RPMI8226 (cell line): ENCODE measurements around the gene SPAG4.
A peak's percentile ranks its signal among the peaks of the same experiment; 100 is the strongest.

Experiments
- DNase-seq: peaks from one replicate; pipeline ENCODE4 v3.0.0-alpha.2; 2015

SPAG4 gene, protein sequence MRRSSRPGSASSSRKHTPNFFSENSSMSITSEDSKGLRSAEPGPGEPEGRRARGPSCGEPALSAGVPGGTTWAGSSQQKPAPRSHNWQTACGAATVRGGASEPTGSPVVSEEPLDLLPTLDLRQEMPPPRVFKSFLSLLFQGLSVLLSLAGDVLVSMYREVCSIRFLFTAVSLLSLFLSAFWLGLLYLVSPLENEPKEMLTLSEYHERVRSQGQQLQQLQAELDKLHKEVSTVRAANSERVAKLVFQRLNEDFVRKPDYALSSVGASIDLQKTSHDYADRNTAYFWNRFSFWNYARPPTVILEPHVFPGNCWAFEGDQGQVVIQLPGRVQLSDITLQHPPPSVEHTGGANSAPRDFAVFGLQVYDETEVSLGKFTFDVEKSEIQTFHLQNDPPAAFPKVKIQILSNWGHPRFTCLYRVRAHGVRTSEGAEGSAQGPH

DNA sequence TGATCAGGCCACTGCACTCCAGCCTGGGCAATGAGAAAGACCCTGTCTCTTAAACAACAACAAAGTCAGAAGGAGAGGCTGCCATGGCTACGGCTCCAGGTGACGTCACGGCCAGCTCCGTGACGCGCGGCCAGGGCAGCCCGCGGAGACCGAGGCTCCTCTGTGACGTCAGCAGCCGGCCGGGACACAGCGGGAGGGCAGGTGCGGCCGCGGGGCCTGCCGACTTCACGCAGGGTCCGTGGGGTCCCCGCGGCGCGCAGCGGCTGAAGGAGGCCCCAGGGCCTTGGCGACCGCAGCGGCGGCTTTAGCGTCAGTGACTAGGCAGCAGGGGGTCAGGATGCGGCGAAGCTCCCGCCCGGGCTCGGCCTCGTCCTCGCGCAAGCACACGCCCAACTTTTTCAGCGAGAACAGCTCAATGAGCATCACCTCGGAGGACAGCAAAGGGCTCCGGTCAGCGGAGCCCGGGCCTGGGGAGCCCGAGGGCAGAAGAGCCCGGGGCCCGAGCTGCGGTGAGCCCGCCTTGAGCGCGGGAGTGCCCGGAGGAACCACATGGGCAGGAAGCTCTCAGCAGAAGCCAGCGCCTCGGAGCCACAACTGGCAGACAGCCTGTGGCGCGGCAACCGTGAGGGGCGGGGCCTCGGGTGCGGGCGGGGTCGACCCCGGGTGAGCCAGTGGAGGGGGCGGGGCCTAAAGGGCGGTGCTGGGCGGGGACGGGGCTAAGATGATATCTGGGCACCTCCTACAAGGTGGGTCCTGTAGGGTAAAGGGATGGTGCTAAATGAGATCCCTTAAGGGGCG lies at the start of gene SPAG4:
TSS of gene SPAG4 (plus strand) at position 163 of the 798 bp plus-strand sequence. CDS start at position 338, 175 bp downstream.
- peak; percentile 100 for DNase-seq

DNA sequence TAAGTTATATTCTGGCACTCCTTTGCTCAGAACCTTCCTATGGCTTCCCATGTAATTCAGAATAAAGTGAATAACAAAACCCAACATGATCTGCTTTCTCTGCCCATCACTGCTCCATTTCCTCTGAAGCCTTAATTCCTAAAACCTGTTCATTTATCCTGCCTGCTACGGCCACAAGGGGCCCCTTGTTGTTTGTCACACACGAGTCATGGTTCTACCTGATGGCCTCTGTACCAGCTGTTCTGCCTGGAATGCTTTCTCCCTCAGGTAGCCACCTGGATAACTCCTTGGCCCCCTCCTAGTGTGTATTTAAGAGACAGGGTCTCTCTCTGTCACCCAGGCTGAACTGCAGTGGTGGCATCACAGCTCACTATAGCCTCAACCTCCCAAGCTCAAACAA lies 47.0 kb upstream of the SPAG4 start:
- peak; percentile 62 for DNase-seq

DNA sequence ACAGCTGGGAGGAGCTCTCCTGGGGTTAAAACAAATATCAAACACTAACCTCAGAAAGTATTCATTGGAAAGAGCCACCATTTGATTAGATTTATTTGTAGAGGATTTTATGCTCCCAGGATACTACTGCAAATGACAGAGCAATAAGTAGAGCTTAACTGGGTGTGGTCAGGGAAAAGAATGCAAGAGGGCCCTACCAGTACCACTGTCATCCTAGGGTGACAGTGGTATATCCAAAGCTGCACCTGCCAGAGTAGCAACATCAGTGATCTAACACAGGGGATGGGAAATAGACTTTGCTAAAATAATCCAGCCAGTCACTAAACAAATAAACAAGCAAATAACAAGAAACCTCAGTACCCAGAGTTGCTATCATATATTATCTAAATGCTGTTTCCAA lies 44.1 kb upstream of the SPAG4 start:
- no peak for DNase-seq

DNA sequence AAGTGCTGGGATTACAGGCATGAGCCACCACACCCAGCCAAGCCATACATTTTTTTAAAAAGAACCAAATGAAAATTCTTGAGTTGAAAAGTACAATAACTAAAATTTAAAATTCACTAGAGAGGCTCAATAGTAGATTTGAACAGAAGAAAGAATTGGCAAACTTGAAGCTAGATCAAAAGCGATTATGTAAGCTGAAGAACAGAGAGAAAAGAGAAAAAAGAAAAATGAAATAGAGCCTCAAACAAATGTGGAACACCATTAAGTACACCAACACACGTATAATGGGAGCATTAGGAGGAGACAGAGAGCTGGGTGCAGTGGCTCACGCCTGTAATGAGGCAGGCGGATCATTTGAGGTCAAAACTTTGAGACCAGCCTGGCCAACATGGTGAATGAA lies 42.8 kb upstream of the SPAG4 start:
- no peak for DNase-seq

DNA sequence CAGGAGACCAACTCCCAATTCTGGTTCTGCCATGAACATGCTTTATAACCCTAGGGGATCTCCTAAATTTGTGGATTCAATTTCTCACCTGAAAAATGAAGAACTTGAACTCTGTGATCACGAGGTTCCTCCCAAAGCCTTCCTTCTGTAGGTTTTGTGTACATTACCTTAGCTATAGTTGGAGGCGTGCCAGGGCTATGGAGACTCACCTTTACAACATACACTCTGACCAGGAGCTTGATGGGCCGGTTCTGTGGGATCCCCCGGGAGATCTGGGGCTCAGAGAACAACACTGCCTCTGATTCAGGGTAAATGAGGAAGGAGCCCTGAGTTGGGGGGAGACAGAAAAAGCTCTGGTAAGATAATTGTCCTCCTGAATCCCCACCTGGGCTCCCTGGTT lies 39.7 kb upstream of the SPAG4 start:
- DNase-seq = peak; percentile 53

DNA sequence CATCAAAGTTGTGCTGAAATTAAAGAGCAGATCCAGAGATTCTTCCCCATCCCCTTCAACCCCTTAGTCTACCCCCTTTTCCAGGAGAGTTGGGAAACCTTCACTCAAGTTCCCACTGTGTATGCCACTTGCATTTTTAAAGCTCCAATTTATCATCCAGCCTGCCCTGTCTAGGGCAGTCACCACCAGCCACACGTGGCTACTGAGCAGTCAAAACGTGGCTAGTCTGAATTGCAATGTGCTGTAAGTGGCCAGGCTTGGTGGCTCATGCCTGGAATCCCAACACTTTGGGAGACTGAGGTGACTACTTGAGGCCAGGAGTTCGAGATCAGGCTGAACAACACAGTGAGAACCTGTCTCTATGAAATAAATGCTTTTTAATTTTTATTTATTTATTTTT lies 38.8 kb upstream of the SPAG4 start:
- no peak for DNase-seq

DNA sequence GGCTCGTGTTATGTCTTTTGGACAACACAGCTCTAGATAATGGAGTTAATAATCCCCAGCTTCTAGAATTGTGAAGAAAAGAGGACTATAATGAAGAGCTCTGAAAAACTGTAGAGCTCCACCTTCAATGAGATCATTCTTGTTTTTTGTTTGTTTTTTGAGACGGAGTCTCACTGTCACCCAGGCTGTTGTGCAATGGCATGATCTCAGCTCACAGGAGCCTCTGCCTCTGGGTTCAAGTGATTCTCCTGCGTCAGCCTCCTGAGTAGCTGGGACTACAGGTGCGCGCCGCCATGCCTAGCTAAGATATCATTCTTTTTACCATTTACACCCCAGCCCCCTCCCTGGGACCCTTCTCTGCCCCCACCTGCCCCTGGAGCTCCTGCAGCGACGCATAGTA lies 37.2 kb upstream of the SPAG4 start:
- no peak for DNase-seq

DNA sequence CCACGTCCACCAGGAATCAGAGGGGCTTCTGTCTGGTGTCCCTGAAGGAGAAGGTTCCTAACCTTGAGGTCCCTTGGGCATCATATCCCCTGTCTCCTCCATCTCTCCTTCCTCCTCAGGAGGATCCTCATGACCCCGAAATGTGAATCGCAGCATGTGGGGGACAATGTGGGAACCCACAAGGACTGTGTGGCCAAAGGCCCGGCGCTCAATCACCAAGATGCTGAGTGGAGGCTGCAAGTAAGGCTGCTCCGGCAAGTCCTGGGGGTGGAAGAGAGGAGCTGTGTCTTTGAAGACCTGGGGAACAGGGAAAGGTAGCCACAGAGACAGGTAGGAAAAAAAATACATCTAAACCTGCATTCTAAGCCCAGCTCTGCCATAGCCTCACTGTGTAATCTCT lies 36.4 kb upstream of the SPAG4 start:
- DNase-seq = no peak

DNA sequence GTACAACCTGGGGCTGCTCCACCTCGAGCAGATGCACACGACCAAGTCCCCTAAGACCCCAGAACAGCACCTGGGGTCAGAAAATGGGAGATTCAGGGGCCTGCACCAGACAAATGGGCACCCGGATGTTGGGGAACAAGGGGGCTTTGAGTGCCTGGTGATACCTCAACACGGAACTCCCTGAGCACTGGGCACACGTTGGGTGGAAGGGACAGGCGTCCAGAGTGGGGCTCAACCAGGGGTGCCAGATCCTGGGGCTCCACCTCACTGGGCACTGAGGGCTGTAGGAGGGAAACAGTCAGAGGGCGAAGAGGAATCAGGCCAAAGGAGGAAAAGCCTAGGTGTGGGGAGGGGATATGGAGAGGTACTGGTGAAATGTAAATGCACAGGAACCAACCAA lies 33.5 kb upstream of the SPAG4 start:
- DNase-seq = no peak

DNA sequence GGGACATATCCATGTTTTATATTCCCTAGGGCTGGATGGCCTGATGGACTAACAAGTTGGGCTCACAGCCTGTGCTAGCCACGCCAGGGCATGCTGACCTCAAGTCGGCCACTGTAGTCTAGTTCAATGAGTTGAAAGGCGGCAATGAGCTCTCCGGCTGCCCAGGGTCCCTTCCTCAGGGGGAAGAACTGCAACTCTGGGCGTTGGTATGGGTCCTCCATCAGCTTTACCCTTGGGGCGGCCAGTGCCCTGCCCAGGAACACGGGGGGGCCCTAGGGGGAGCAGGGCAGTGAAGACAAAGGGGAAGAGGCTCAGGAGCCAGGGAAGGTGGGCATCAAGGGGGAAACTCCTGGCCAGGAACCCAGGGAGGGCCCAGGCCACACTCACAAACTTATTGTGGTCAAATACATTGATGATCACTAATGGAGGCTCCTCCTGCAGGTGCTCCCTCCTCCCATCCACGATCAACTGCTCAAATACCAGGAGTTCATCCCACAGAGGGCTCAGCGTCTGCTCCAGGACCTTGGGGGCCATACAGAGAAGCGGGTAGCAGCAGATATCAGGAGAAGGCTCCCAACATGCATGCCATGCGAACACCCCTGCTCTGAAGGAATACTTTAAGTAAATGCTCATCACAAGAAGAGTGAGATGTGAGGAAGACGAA lies 32.8 kb upstream of the SPAG4 start:
- no peak for DNase-seq

DNA sequence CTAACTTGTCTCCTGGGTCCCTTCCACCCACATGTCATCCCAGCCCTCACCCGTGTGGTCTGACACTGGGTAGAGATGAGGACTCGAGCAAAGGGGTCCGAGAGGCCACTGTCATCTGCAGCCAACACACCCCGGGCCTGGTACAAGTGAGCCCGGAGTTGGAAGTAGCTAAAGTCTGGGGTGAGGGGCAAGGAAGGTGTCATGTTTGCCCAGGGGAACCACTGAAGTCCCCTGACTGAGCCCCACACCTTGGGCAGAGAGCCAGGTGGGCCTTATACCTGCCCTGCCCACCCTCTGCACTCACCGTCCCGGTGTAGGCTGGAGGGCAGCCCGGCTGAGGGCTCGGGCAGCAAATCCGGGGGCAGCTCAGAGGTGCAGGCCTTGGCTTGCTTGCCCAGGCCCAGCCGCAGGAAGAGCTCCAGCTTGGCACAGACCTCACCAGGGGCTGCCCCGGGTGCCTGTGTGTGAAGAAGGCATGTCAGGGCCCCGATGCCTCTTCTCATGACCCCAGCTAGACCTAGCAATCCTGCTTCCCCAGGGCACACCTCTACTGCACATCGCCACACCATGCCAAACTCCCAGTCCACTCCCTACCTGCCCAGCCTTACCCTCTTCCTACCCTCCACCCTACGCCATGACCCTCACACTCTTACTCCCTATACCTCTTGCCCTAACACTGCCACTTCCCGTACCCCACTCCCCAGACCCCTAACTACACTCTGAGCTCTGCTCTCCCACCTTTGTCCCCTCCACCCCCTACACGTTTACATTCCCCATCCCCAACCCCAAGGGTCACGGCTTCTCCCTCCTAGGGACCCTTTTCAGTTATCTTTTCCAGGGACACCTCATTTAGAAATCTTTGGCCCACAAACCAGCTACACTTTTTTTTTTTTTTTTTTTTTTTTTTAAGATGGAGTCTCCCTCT lies 31.7 kb upstream of the SPAG4 start:
- no peak for DNase-seq

DNA sequence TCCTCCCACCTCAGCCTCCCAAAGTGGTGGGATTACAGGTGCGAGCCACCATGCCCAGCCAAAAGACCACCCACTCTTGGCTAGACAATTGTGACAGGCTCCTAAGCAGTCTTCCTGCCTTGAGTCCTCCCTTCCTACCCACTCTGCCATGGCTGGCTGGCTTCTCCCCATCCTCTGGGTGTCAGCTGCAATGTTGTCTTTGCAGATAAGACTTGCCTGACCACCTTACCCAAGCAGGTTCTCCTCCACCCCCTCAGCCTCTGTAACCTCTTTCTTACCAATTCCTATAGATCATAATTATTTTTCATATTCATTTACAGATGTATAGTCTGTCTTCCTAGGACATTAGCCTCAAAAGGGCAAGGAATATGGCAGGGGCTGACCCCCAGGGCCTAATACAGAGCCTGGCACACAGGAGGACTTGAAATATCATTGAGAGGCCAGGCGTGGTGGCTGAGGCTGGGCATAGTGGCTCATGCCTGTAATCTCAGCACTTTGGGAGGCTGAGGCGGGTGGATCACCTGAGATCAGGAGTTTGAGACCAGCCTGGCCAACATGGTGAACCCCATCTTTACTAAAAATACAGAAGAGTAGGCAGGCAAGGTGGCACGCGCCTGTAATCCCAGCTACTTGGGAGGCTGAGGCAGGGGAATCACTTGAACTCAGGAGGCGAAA lies 28.7 kb upstream of the SPAG4 start:
- no peak for DNase-seq

DNA sequence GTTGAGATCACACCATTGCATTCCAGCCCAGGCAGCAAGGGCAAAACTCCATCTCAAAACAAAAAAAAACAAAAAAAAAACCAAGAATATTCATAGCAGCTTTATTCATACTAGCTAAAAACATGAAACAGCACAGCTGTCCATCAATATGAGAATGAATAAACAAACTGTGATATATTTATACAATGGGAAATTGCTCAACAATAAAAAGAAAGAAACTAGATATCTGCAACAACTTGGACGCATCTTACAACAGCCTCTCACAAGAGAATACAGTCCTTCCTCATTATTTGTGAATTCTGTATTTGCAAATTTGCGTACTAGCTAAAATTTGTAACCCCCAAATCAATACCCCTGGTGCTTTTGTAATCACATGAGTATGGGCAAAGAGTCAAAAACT lies 28.2 kb upstream of the SPAG4 start:
- DNase-seq = no peak

DNA sequence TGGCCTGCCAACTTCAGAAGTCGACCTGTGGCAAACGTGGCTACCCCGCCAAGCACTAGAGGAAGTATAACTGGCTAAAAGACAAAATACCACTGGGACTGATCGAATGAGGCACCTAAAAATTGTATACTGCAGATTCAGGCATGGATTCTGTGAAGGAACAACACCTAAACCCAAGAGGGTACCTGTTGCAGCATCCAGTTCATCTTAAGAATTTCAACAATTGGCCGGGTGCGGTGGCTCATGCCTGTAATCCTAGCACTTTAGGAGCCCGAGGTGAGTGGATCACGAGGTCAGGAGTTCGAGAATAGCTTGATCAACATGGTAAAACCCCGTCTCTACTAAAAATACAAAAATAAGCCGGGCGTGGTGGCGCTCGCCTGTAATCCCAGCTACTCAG lies 27.2 kb upstream of the SPAG4 start:
- DNase-seq = no peak

DNA sequence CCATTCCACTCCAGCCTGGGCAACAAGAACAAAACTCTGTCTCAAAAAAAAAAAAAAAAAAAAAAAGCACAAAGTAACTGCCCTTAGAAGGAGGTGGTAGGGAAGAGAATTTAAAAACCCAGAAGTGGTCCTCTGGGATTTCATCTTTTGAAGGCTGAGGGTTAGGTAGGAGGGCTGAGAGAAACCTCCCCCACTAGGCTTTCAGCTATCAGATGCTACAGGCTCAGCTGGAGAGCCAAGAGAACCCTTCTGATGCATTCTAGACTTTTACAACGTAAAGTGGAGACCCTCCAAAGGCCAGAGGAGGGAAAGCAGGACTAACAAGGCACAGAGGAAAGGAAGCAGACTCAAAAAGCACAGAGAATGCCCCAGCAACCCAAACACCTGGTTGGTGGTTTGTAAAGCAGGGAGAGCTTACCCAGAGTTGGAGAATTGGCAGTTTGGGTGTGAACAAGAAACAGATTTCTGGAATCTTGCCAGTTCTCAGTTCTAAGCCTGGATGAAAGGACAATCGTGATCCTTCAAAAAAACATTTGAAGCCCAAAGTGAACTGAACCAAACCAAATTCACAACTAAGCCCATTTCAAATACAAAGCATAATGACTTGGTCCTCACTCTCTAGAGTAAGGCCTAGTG lies 23.2 kb upstream of the SPAG4 start:
- DNase-seq = peak; percentile 86

DNA sequence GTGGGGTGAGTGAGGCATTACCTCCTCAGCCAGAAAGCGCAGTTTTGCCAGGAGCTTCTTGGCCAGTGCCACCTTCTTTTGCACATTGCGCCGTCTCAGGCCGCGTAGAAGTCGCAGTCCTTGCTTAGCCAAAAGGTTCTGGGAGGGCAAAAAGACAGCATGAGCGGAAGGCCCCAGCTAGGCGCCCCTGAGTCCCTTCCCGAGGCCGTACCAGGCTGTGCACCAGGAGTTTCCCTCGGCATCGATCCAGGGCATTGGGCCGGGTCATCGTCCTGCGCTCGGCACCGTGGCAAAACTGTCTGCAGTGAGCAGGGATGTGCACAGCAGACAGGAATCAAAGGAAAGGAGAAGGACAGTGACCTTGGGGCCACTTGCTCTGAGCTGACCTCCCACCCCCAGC lies 20.2 kb upstream of the SPAG4 start:
- DNase-seq = peak; percentile 33

DNA sequence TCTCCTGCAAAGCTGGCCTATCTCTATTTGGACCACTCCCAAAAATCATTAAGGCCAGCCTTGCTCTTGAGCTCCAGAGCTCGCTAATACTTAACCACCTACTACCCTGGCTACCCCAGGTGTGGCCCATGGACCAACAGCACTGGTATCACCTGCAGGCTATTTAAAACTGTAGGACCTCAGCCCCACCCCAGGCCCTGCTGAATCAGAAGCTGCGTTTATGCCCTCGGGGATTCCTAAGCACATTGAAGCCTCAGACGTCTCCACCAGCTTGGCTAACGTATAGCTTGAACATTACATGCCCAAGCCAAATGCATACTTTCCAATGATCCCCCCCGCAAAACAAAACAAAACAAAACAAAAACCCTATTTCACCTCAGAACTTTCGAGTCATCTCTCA lies 19.7 kb upstream of the SPAG4 start:
- DNase-seq = peak; percentile 84

DNA sequence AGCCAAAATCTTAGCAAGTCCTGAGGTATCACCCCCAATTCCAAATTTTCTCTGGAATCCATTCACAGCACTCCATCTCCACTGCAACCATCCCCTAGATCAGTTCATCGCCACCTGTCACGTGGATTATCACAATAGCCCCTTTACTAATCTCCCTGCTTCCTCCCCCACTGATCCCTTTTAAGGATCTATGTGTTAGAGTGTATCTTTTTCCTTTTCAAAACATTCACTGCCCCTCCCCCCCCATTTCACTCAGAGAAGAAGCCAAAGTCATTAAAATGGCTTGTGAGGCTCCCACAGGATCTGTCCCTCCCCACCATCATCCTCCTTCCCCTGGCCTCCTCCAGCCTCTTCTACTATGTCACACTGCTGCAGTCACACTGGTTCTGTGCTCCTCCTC lies 18.4 kb upstream of the SPAG4 start:
- DNase-seq = no peak

DNA sequence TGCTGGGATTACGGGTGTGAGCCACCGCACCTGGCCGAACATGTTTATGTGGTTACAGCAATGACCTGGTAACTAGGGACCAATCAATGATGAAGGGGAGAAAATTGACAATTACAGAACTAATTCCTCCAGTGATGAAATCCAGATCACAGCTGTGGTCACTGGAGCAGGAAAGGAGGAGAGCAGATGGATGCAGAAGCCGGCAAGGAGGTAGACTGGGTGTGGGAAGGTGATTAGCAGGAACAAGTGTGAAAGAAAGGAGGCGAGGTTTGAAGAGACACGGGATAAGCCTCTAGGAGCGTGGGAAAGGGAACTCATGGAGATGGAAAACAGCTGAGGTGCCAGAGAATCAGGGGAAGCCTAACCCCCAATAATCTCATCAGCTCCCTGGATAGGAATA lies 17.2 kb upstream of the SPAG4 start:
- peak; percentile 39 for DNase-seq

DNA sequence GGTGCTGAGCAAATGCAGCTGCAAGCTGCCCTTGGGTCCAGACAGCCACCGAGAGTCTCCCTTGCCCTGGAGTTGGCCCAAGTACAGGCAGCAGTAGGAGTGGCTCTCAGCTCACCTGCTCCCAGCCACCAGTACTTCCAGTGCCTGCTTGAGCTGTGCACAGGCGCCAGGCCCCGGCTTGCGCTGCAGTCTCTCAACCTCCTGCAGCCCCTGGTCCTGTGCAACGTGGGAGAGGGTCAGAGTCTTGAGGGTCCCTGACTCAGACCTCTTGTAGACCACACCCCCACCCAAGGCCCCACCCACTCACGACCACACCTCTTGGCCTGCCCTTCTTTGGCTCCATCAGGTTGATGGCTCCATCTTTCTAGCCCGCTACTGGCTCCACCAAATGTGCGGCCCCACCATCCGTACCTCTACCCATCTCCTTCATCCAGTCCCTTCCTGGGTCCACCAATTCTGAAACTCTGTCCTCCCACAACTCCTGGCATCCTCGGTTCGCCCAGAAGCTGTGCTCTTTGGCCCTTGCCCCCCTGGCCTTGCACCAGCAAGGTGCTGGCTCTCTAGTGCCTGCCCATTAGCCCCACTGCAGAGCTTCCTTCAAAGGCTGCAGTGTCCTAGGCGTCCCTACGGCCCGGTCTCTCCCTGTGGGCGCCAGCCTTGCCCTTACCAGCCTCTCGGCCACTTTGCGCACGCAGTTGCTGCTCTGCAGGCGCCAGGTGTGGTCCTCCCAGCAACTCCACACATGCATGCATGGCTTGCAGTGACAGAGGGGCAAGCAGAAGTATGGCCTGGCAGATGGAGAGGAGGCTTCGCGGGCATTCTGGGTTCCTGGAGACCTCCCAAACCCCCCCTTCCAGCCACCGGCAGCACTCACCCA lies 16.5 kb upstream of the SPAG4 start:
- peak; percentile 85 for DNase-seq

DNA sequence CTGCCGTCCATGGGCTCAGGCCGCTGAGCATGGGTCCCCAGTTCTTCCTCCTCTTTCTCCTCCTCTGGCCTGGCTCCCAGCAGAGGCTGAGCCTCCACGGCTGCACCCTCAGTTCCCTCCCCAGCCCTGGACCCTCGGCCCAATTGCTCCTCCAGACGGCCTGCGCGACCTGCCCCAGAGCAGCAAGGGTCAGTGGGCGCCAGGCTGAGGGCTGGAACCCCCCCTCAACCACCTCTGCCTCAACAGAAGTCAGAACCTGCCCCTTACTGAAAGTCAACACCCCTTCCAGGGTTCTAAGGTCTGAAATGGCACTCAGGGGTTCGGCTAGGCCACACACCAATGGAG lies 15.9 kb upstream of the SPAG4 start:
- no peak for DNase-seq
